Activated naive CD4-positive, alpha-beta T cell treated with anti-CD3 and anti-CD28 coated beads for 36 hours (primary cell): ENCODE results near the gene LRRC56. TPM values are rescaled to one million over a fixed set of nuclear protein-coding genes. Genes with fewer than 3 reads are reported as not detected.

Experiments used
- CTCF ChIA-PET: fragments of 350-600 bp; sonication (Branson Sonifier 250); formaldehyde crosslinking; loops from one replicate; lab custom pipeline; 2021; ENCODE audit warnings: antibody characterized with exemption; lab: Charles Lee
- DNase-seq: peaks from one replicate; pipeline ENCODE4 v3.0.0-alpha.2; 2020
- H3K27ac Mint-ChIP-seq: one replicate; pipeline ENCODE4 v1.8.0; 2021; ENCODE audit warnings: mild to moderate bottlenecking, mixed read lengths
- H3K27me3 Mint-ChIP-seq: one replicate; pipeline ENCODE4 v1.8.0; 2021; ENCODE audit warnings: low read depth, mixed read lengths
- H3K36me3 Mint-ChIP-seq: one replicate; pipeline ENCODE4 v1.8.0; 2021; ENCODE audit warnings: low read depth, mixed read lengths
- H3K4me1 Mint-ChIP-seq: one replicate; pipeline ENCODE4 v1.8.0; 2021; ENCODE audit warnings: low read depth, mixed read lengths
- H3K4me3 Mint-ChIP-seq: one replicate; pipeline ENCODE4 v1.8.0; 2021; ENCODE audit warnings: mild to moderate bottlenecking, moderate library complexity, mixed read lengths
- H3K9me3 Mint-ChIP-seq: one replicate; pipeline ENCODE4 v1.8.0; 2021; ENCODE audit warnings: mixed read lengths
- intact Hi-C: fragments of 100-400 bp; cut with micrococcal nuclease; formaldehyde crosslinking; loops from one replicate; pipeline ENCODE4 v1.15.1; 2023
- microRNA-seq: library from miRNA; unstranded; fragments of <30 nt; microRNA quantifications from one replicate; pipeline ENCODE4 v1.2.0, GENCODE V29; 2022; ENCODE audit warnings: borderline microRNAs expressed, borderline replicate concordance
- total RNA-seq, 2 experiments: library from RNA; stranded (reverse); gene quantifications; one replicate each; pipeline ENCODE4 v1.2.3, GENCODE V29; 2021

LRRC56 gene
- total RNA-seq, 2 experiments from 2014 or later: 1.0 to 1.3 TPM

GRCh38 chr11:596374-596773, 59.0 kb downstream of the LRRC56 start:
- H3K4me1 Mint-ChIP-seq: peaks cover 2% of the 10 kb centered on the region
- no peak for DNase-seq
- no peaks in the 10 kb centered on the region for H3K9me3 Mint-ChIP-seq
- peaks cover 32% of the 10 kb centered on the region for H3K36me3 Mint-ChIP-seq
- H3K27ac Mint-ChIP-seq: no peak overlapping the region
- CTCF ChIA-PET: interaction anchor here (0.8 kb wide), 1 partner anchor 68 kb away, joined by 3 read pairs; no protein-coding TSS in a partner anchor
- no peak overlapping the region for H3K4me3 Mint-ChIP-seq
- intact Hi-C loops: no loop called here
- H3K27me3 Mint-ChIP-seq: no peaks in the 10 kb centered on the region

- no peak for DNase-seq
- Mint-ChIP-seq H3K9me3 (no peaks in the 10 kb centered on the region), H3K4me3 (no peak overlapping the region), H3K36me3 (peaks cover 35% of the 10 kb centered on the region), H3K27ac (no peak overlapping the region), H3K27me3 (no peaks in the 10 kb centered on the region), H3K4me1 (peaks cover 2% of the 10 kb centered on the region)
- intact Hi-C loops: no loop called here
- CTCF ChIA-PET: no interaction called here
These were observed 59.9 kb downstream of the LRRC56 start for GRCh38 chr11:597166-597725.

GRCh38 chr11:598005-598680, 60.8 kb downstream of the LRRC56 start:
- no peak overlapping the region for H3K27ac Mint-ChIP-seq
- CTCF ChIA-PET: no interaction called here
- DNase-seq: no peak
- H3K36me3 Mint-ChIP-seq: peaks cover 26% of the 10 kb centered on the region
- no peaks in the 10 kb centered on the region for H3K27me3 Mint-ChIP-seq
- intact Hi-C loops: no loop called here
- H3K9me3 Mint-ChIP-seq: no peaks in the 10 kb centered on the region
- no peak overlapping the region for H3K4me3 Mint-ChIP-seq
- peaks cover 2% of the 10 kb centered on the region for H3K4me1 Mint-ChIP-seq

GRCh38 chr11:601573-602245, 64.4 kb downstream of the LRRC56 start:
- H3K4me1 Mint-ChIP-seq: no peaks in the 10 kb centered on the region
- no peaks in the 10 kb centered on the region for H3K9me3 Mint-ChIP-seq
- H3K4me3 Mint-ChIP-seq: no peak overlapping the region
- peaks cover 17% of the 10 kb centered on the region for H3K36me3 Mint-ChIP-seq
- intact Hi-C loops: no loop called here
- no peak for DNase-seq
- H3K27me3 Mint-ChIP-seq: no peaks in the 10 kb centered on the region
- no peak overlapping the region for H3K27ac Mint-ChIP-seq
- CTCF ChIA-PET: no interaction called here

GRCh38 chr11:603154-603553, 65.8 kb downstream of the LRRC56 start:
- CTCF ChIA-PET: no interaction called here
- H3K27me3 Mint-ChIP-seq: no peaks in the 10 kb centered on the region

More at GRCh38 chr11:603154-603553, 65.8 kb downstream of the LRRC56 start:
- H3K36me3 Mint-ChIP-seq: peaks cover 14% of the 10 kb centered on the region
- H3K4me3 Mint-ChIP-seq: no peak overlapping the region
- intact Hi-C loops: no loop called here
- H3K4me1 Mint-ChIP-seq: no peaks in the 10 kb centered on the region
- H3K9me3 Mint-ChIP-seq: no peaks in the 10 kb centered on the region
- DNase-seq: no peak
- H3K27ac Mint-ChIP-seq: no peak overlapping the region

Small RNA genes within 50 kb of the gene (microRNA-seq; reads per million reads assigned to microRNA genes)
- gene MIR210: 323 reads per million, percentile 73 among the genes with 10 or more reads in this experiment

Other genes with a start within 250 kb of the LRRC56 start
- gene PGGHG, start 248.4 kb upstream of the LRRC56 start, total RNA-seq: 100 to 1,000 TPM in 1 of 2 experiments, 10 to 100 TPM in 1; 99.6 to 101 TPM
- gene IFITM5, start 238.0 kb upstream of the LRRC56 start, total RNA-seq: not detected
- 100 to 1,000 TPM; 760 to 802 TPM for gene IFITM2, start 229.7 kb upstream of the LRRC56 start, total RNA-seq
- 100 to 1,000 TPM; 359 to 378 TPM for gene IFITM1, start 223.5 kb upstream of the LRRC56 start, total RNA-seq
- gene IFITM3, start 216.7 kb upstream of the LRRC56 start, total RNA-seq: 10 to 100 TPM; 54.5 to 56.6 TPM
- gene B4GALNT4, start 168.0 kb upstream of the LRRC56 start, total RNA-seq: 1 to 10 TPM; 4.1 to 5.2 TPM
- gene PKP3, start 143.3 kb upstream of the LRRC56 start, total RNA-seq: not detected
- gene SIGIRR, start 122.5 kb upstream of the LRRC56 start, total RNA-seq: 10 to 100 TPM; 38.0 to 38.8 TPM
- 10 to 100 TPM; 28.9 to 31.0 TPM for gene ANO9, start 95.5 kb upstream of the LRRC56 start, total RNA-seq
- 10 to 100 TPM; 12.1 to 15.0 TPM for gene PTDSS2, start 87.2 kb upstream of the LRRC56 start, total RNA-seq
- 100 to 1,000 TPM; 101 to 102 TPM for gene RNH1, start 30.3 kb upstream of the LRRC56 start, total RNA-seq
- 10 to 100 TPM; 22.0 to 25.8 TPM for gene HRAS, start 2.0 kb upstream of the LRRC56 start, total RNA-seq
- 1 to 10 TPM; 4.5 to 5.2 TPM for gene LMNTD2, start 23.2 kb downstream of the LRRC56 start, total RNA-seq
- gene RASSF7, start 23.4 kb downstream of the LRRC56 start, total RNA-seq: 1 to 10 TPM; 8.3 to 9.9 TPM
- gene PHRF1, start 38.9 kb downstream of the LRRC56 start, total RNA-seq: 10 to 100 TPM; 25.6 to 26.1 TPM
- gene IRF7, start 78.4 kb downstream of the LRRC56 start, total RNA-seq: 10 to 100 TPM; 83.2 to 92.7 TPM
- not detected for gene CDHR5, start 87.4 kb downstream of the LRRC56 start, total RNA-seq
- not detected for gene SCT, start 89.7 kb downstream of the LRRC56 start, total RNA-seq
- 1 to 10 TPM; 1.0 to 1.2 TPM for gene DRD4, start 99.7 kb downstream of the LRRC56 start, total RNA-seq
- gene DEAF1, start 157.7 kb downstream of the LRRC56 start, total RNA-seq: 10 to 100 TPM; 57.5 to 67.9 TPM
- gene TMEM80, start 158.3 kb downstream of the LRRC56 start, total RNA-seq: 1 to 10 TPM; 5.6 to 6.0 TPM
- 1 to 10 TPM; 7.1 to 8.1 TPM for gene EPS8L2, start 168.7 kb downstream of the LRRC56 start, total RNA-seq
- gene TALDO1, start 209.9 kb downstream of the LRRC56 start, total RNA-seq: 100 to 1,000 TPM; 327 to 360 TPM
- 10 to 100 TPM; 33.0 to 34.3 TPM for gene GATD1, start 240.0 kb downstream of the LRRC56 start, total RNA-seq